Cardiac fibroblast (primary cell): Measurements from ENCODE around the gene AMH.

ENCODE experiments used
- DNase-seq, 2 donors: peaks; one replicate each; pipeline versions ENCODE4 v3.0.0 to v3.0.0-alpha.2; 2010; ENCODE audit warnings: low read depth in 2 of 2
- H3K4me3 ChIP-seq, 2 donors: replicated peaks in 1 of 2; 1 replicate in 1 of 2; 2 replicates in 1 of 2; pipeline ENCODE4 v1.5.1; 2011; ENCODE audit warnings: low read depth in 2 of 2, low read length in 2 of 2, mild to moderate bottlenecking in 2 of 2, moderate library complexity in 1 of 2
- TF ChIP-seq, protein P1 (sequence below): IDR thresholded peaks from one replicate; pipeline ENCODE4 v1.5.1; 2011; ENCODE audit warnings: low read depth, mild to moderate bottlenecking, low read length, inconsistent platforms

AMH gene

DNA sequence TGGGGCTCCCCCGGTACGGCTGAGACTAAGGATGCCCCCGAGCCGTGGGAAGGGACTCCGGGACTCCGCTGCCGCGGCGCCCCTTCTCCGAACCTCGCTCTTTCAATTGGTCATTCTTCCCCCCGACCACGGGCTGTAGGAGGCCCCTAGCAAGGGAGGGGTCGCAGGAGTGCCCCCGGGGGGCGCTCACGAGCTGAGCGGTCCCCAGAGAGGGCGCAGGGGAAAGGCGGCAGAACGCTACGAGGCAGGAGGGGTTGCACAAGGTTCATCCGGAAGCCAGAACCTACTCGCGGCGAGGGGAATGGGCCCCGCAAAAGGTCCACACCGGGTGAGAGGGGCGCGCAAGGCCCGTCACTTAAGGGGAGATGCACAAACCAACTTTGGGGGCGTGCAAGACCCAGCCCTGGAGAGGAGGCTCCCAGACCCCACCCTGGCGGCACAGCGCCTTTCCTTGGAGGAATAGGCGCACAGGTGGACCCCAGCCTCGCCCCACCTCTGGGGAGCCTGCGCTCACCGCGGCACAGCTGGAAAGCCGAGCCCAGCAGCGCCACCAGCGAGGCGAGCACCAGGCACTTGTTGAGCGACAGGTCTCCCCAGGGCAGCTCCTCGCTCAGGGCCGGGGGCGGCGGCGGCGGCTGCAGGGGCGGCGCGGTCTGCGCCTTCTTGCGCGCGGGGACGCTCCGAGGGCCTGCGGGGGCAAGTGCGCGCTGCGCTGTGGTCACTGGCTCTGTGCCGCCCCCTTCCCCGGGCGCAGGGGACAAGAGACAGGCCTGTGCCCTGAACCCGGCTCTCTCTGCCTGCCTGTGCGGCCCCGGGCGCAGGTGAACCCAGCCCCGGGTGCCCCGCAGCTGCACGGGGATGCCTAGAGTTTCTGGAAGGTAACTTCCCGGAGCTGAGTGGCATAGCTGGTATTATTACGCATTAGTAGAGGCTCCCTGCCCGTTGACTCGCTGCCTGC lies 4.3 kb downstream of the AMH start:
- DNase-seq, result no peak
- H3K4me3 ChIP-seq, result no peak overlapping the region
- TF ChIP-seq, protein P1, sequence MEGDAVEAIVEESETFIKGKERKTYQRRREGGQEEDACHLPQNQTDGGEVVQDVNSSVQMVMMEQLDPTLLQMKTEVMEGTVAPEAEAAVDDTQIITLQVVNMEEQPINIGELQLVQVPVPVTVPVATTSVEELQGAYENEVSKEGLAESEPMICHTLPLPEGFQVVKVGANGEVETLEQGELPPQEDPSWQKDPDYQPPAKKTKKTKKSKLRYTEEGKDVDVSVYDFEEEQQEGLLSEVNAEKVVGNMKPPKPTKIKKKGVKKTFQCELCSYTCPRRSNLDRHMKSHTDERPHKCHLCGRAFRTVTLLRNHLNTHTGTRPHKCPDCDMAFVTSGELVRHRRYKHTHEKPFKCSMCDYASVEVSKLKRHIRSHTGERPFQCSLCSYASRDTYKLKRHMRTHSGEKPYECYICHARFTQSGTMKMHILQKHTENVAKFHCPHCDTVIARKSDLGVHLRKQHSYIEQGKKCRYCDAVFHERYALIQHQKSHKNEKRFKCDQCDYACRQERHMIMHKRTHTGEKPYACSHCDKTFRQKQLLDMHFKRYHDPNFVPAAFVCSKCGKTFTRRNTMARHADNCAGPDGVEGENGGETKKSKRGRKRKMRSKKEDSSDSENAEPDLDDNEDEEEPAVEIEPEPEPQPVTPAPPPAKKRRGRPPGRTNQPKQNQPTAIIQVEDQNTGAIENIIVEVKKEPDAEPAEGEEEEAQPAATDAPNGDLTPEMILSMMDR, result no peak

DNA sequence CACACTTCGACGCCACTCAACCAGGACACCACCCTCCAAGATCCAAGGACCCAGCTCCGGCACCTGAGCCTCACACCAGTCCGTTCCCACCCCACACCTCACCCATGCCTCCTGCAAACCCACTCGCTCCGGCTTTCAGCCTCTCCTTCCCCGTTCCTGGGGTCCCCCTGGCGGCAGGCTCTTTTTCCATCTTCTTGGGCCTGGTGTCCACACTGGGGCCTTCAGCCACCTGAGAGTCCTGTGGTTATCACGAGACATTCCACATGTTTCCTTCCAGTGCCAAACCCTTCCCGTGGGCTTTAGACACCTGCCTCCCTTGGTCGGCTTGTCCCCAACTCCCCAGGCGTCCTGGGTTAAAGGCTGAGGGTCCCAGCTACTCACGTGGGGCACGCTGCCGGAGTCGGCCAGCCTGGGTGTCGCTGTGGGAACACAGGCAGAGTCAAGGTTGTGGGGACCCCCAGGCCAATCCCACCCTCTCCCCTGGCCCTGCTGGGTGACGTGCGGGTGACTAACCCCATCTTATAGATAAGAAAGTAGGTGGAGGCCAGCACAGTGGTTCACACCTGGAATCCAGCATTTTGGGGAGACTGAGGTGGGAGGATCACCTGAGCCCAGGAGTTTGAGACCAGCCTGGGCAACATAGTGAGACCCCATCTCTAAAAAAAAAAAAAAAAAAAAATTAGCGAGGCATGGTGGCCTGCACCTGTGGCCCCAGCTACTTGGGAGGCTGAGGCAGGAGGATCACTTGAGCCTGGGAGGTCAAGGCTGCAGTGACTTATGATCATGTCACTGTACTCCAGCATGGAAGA lies 5.1 kb downstream of the AMH start:
- TF ChIP-seq, protein P1, result peak; percentile 43
- DNase-seq, result peak in 1 of 2 donors; percentile 51
- H3K4me3 ChIP-seq, result no peak overlapping the region

DNA sequence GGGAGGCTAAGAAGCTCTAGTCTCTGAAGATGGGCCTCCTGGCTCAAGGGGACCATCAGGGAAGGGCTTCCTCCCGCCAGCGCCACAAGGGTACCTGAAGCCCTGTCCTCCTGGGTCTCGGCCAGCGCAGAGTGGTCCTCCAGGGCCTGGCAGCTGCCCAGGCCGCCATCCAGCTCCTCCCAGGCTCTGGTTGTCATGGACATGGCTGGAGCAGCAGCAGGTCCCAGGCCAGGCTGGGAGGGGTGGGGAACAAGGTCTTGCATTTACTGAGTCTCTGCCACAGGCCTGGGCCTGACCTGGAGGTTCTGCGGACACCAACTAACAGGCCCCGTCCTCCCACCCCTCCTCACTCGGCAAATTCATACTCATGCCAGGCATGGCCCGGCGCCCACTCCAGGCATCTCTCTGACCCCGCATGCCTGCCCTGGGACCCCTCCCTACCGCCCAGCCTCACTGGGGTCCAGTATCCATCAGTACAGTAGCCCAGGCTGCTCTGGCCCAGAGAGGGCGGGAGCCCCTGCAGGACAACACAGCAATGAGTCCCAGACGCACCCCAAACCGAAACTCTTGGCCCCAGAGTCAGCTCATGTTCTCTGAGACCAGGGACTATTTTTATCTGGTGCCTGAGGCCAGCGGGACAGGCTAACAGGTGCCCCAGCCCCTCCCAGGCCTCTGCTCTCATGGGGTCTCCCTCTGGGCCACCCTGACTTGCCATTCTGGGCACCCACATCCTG lies 6.2 kb downstream of the AMH start:
- TF ChIP-seq, protein P1, result no peak

GRCh38 chr19:2255982-2256685 lies 7.0 kb downstream of the AMH start, which contains the start of gene JSRP1:
Gene JSRP1 (minus strand): TSS chr19:2256417. CDS start chr19:2255314, 1,103 bp downstream.
- DNase-seq, result no peak
- TF ChIP-seq, protein P1, result no peak
- H3K4me3 ChIP-seq, result no peak within 1 kb of the TSS

More for the DNA sequence above, 6.2 kb downstream of the AMH start:
- no peak overlapping the region for H3K4me3 ChIP-seq
- DNase-seq, result no peak

GRCh38 chr19:2259336-2259735 lies 10.2 kb downstream of the AMH start:
- DNase-seq, result peak in 1 of 2 donors; percentile 70
- H3K4me3 ChIP-seq, result no peak overlapping the region
- TF ChIP-seq, protein P1, result no peak

GRCh38 chr19:2260341-2260805 lies 11.2 kb downstream of the AMH start:
- TF ChIP-seq, protein P1, result no peak
- H3K4me3 ChIP-seq, result no peak overlapping the region
- no peak for DNase-seq
